Measurements from ENCODE around the gene CACNG3. TPM values are rescaled to one million over a fixed set of nuclear protein-coding genes. Genes with fewer than 3 reads are reported as not detected.

The CACNG3 gene
- total and polyA plus RNA-seq, 2 of the 13 experiments (the other 11 are each of a cell fraction or from before 2014, with no cell fraction given), result not detected

DNA sequence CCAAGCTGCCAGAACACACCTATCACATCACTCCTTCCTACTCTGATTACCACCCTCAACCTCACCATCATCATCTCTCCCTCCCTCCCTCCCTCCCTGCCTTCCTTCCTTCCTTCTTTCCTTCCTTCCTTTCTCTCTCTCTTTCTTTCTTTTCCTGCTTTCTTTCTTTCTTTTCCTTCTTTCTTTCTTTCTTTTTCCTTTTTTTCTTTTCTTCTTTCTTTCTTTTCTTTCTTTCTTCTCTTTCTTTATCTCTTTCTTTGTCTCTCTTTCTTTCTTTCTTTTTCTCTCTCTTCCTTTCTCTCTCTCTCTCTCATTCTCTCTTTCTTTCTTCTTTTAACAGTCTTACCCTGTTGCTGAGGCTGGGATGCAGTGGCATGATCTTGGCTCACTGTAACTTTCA is 59.2 kb downstream of the CACNG3 start:
- intact Hi-C loops (cut with micrococcal nuclease; ENCODE audit: unreplicated experiment), result no loop called here
- H2AFZ ChIP-seq (ENCODE audit: low read length), result no peak overlapping the region
- ATAC-seq (no peak), FAIRE-seq (no peak), DNase-seq (ENCODE audit: low spot score) (no peak)
- H3K9me3 ChIP-seq (ENCODE audit: low read length), result no peaks in the 10 kb centered on the region
- H3K4me1 ChIP-seq (ENCODE audit: insufficient read depth, low read length), result no peaks in the 10 kb centered on the region
- H3K4me2 ChIP-seq (ENCODE audit: low read depth, low read length), result no peak overlapping the region
- TF ChIP-seq ZFP36 (IDR thresholded peaks at IDR 0.05; ENCODE audit: borderline replicate concordance, low read depth, low read length, partially characterized antibody) (no peak), SP4 (CRISPR knock-in tag; IDR thresholded peaks at IDR 0.05) (no peak), ZNF264 (CRISPR knock-in tag; IDR thresholded peaks at IDR 0.05) (no peak)
- TF ChIP-seq, protein P1, sequence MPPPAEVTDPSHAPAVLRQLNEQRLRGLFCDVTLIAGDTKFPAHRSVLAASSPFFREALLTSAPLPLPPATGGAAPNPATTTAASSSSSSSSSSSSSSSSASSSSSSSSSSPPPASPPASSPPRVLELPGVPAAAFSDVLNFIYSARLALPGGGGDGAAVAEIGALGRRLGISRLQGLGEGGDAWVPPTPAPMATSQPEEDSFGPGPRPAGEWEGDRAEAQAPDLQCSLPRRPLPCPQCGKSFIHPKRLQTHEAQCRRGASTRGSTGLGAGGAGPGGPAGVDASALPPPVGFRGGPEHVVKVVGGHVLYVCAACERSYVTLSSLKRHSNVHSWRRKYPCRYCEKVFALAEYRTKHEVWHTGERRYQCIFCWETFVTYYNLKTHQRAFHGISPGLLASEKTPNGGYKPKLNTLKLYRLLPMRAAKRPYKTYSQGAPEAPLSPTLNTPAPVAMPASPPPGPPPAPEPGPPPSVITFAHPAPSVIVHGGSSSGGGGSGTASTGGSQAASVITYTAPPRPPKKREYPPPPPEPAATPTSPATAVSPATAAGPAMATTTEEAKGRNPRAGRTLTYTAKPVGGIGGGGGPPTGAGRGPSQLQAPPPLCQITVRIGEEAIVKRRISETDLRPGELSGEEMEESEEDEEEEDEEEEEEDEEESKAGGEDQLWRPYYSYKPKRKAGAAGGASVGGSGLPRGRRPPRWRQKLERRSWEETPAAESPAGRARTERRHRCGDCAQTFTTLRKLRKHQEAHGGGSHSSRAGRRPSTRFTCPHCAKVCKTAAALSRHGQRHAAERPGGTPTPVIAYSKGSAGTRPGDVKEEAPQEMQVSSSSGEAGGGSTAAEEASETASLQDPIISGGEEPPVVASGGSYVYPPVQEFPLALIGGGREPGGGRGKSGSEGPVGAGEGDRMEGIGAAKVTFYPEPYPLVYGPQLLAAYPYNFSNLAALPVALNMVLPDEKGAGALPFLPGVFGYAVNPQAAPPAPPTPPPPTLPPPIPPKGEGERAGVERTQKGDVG (CRISPR knock-in tag; IDR thresholded peaks at IDR 0.05; ENCODE audit: borderline replicate concordance), result no peak
- H3K79me2 ChIP-seq (ENCODE audit: insufficient read depth, low read length), result no peaks in the 10 kb centered on the region
- H3K9ac ChIP-seq (ENCODE audit: insufficient read depth, low read depth, low read length), result no peak overlapping the region
- H3K4me3 ChIP-seq (replicated peaks in 1 of 3; ENCODE audit: insufficient read depth in 1 of 3, low read depth in 2 of 3, low read length in 3 of 3), result no peak overlapping the region
- H3K27ac ChIP-seq (ENCODE audit: extremely low read length, insufficient read depth, low read length), result no peak overlapping the region
- H3K36me3 ChIP-seq (replicated peaks in 1 of 2; ENCODE audit: control insufficient read depth in 1 of 2, insufficient read depth in 2 of 2, low read length in 2 of 2), result no peaks in the 10 kb centered on the region
- ChIA-PET CTCF (ENCODE audit: low intra/inter-chr PET ratio, low total read pairs) (no interaction called here), POLR2A (no interaction called here)
- BruUV-seq (replicated peaks), result no TSS peak
- in situ Hi-C loops (cut with HindIII; ENCODE audit: extremely low pct_ligation_motif_present, low pct_unique_long_range_greater_than_20kb), result no loop called here
- no peaks in the 10 kb centered on the region for H4K20me1 ChIP-seq (ENCODE audit: insufficient read depth, low read length)
- peaks cover 0 to 20% of the 10 kb centered on the region in 2 experiments; a peak in 2 of 5 replicates for H3K27me3 ChIP-seq (ENCODE audit: control insufficient read depth in 1 of 2, insufficient read depth in 2 of 2, low read length in 2 of 2)

DNA sequence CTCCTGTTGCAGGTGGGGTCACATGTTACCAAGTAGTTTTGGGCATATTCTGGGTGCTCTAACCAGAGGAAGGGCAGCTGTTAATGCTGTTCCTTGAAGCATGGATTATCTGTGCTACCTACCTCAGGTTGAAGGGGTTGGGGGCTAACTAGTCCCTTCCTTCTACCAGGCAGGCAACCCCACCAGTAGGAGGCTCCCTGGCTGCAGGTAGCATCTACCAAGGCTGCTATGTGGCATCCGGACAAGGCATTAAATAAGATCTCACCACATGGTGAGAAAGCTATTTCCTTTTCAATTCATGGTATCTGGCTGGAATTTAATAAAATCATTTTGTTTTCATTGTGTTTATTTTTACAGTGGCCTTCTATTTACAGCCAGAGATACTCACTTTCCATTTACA is 62.5 kb downstream of the CACNG3 start:
- in situ Hi-C loops (cut with HindIII; ENCODE audit: extremely low pct_ligation_motif_present, low pct_unique_long_range_greater_than_20kb), result no loop called here
- no peak; the same call in 2 of the 3 replicates for ATAC-seq
- H3K79me2 ChIP-seq (ENCODE audit: insufficient read depth, low read length), result no peaks in the 10 kb centered on the region
- no peak overlapping the region for H3K27ac ChIP-seq (ENCODE audit: extremely low read length, insufficient read depth, low read length)
- no peaks in the 10 kb centered on the region for H3K9me3 ChIP-seq (ENCODE audit: low read length)
- intact Hi-C loops (cut with micrococcal nuclease; ENCODE audit: unreplicated experiment), result no loop called here
- no peaks in the 10 kb centered on the region for H4K20me1 ChIP-seq (ENCODE audit: insufficient read depth, low read length)
- ChIA-PET POLR2A (no interaction called here), CTCF (ENCODE audit: low intra/inter-chr PET ratio, low total read pairs) (no interaction called here)
- no peak overlapping the region for H3K4me3 ChIP-seq (replicated peaks in 1 of 3; ENCODE audit: insufficient read depth in 1 of 3, low read depth in 2 of 3, low read length in 3 of 3)
- FAIRE-seq, result no peak
- BruUV-seq (replicated peaks), result no TSS peak
- no peak overlapping the region for H3K4me2 ChIP-seq (ENCODE audit: low read depth, low read length)
- 0% methylated on average over 1 of the region's 1 CpG for WGBS (ENCODE audit: low lambda C conversion rate)
- H3K4me1 ChIP-seq (ENCODE audit: insufficient read depth, low read length), result no peaks in the 10 kb centered on the region
- peaks cover 2 to 27% of the 10 kb centered on the region in 2 experiments; a peak in 3 of 5 replicates for H3K27me3 ChIP-seq (ENCODE audit: control insufficient read depth in 1 of 2, insufficient read depth in 2 of 2, low read length in 2 of 2)
- H2AFZ ChIP-seq (ENCODE audit: low read length), result no peak overlapping the region
- no peaks in the 10 kb centered on the region for H3K36me3 ChIP-seq (replicated peaks in 1 of 2; ENCODE audit: control insufficient read depth in 1 of 2, insufficient read depth in 2 of 2, low read length in 2 of 2)
- no peak for DNase-seq (ENCODE audit: low spot score)
- H3K9ac ChIP-seq (ENCODE audit: insufficient read depth, low read depth, low read length), result no peak overlapping the region
- TF ChIP-seq SP5 (CRISPR knock-in tag; IDR thresholded peaks at IDR 0.05; ENCODE audit: borderline replicate concordance, low read depth) (no peak), TBL1XR1 (IDR thresholded peaks at IDR 0.05; ENCODE audit: borderline replicate concordance, low read length, partially characterized antibody) (no peak), ZNF768 (CRISPR knock-in tag; IDR thresholded peaks at IDR 0.05) (no peak), TCF7 (IDR thresholded peaks at IDR 0.05; ENCODE audit: low read depth) (no peak), ARNT (IDR thresholded peaks at IDR 0.05) (no peak)
- TF ChIP-seq, protein P2, sequence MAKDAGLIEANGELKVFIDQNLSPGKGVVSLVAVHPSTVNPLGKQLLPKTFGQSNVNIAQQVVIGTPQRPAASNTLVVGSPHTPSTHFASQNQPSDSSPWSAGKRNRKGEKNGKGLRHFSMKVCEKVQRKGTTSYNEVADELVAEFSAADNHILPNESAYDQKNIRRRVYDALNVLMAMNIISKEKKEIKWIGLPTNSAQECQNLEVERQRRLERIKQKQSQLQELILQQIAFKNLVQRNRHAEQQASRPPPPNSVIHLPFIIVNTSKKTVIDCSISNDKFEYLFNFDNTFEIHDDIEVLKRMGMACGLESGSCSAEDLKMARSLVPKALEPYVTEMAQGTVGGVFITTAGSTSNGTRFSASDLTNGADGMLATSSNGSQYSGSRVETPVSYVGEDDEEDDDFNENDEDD (CRISPR knock-in tag; IDR thresholded peaks at IDR 0.05; ENCODE audit: borderline replicate concordance), result no peak
- TF ChIP-seq, protein P3, sequence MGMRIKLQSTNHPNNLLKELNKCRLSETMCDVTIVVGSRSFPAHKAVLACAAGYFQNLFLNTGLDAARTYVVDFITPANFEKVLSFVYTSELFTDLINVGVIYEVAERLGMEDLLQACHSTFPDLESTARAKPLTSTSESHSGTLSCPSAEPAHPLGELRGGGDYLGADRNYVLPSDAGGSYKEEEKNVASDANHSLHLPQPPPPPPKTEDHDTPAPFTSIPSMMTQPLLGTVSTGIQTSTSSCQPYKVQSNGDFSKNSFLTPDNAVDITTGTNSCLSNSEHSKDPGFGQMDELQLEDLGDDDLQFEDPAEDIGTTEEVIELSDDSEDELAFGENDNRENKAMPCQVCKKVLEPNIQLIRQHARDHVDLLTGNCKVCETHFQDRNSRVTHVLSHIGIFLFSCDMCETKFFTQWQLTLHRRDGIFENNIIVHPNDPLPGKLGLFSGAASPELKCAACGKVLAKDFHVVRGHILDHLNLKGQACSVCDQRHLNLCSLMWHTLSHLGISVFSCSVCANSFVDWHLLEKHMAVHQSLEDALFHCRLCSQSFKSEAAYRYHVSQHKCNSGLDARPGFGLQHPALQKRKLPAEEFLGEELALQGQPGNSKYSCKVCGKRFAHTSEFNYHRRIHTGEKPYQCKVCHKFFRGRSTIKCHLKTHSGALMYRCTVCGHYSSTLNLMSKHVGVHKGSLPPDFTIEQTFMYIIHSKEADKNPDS (CRISPR knock-in tag; IDR thresholded peaks at IDR 0.05), result no peak
